HPDE6-E6E7 (cell line): ENCODE results near the gene CYFIP1.

ENCODE experiments used
- DNase-seq: peaks from one replicate; pipeline ENCODE4 v3.0.0; 2011; ENCODE audit warnings: missing footprints; ENCODE audit errors: extremely low spot score

The CYFIP1 gene

GRCh38 chr15:22968366-22968765, 11.8 kb downstream of the CYFIP1 start:
- DNase-seq, result no peak

- DNase-seq, result no peak
Measured at GRCh38 chr15:22967084-22967770, 12.9 kb downstream of the CYFIP1 start.

- DNase-seq, result no peak
Measured at GRCh38 chr15:22966321-22967083, 13.7 kb downstream of the CYFIP1 start.

- no peak for DNase-seq
Measured at GRCh38 chr15:22963641-22964040, 16.5 kb downstream of the CYFIP1 start.

- DNase-seq, result no peak
Measured at GRCh38 chr15:22962611-22963010, 17.6 kb downstream of the CYFIP1 start.

GRCh38 chr15:22961762-22962161, 18.4 kb downstream of the CYFIP1 start:
- no peak for DNase-seq

GRCh38 chr15:22960556-22960955, 19.6 kb downstream of the CYFIP1 start:
- DNase-seq, result no peak

GRCh38 chr15:22960126-22960525, 20.0 kb downstream of the CYFIP1 start:
- no peak for DNase-seq

- no peak for DNase-seq
Measured at GRCh38 chr15:22959321-22960101, 20.7 kb downstream of the CYFIP1 start.

- no peak for DNase-seq
Measured at GRCh38 chr15:22958487-22959280, 21.5 kb downstream of the CYFIP1 start.

GRCh38 chr15:22956978-22957260, 23.2 kb downstream of the CYFIP1 start:
- DNase-seq, result no peak

- no peak for DNase-seq
Measured at GRCh38 chr15:22956257-22956977, 23.8 kb downstream of the CYFIP1 start.

GRCh38 chr15:22955544-22956119, 24.5 kb downstream of the CYFIP1 start:
- DNase-seq, result no peak

- no peak for DNase-seq
Measured at GRCh38 chr15:22954798-22955543, 25.2 kb downstream of the CYFIP1 start.

GRCh38 chr15:22954326-22954725, 25.8 kb downstream of the CYFIP1 start:
- no peak for DNase-seq

- no peak for DNase-seq
Measured at GRCh38 chr15:22952796-22953579, 27.2 kb downstream of the CYFIP1 start.

- DNase-seq, result no peak
Measured at GRCh38 chr15:22951381-22952280, 28.5 kb downstream of the CYFIP1 start.

- no peak for DNase-seq
Measured at GRCh38 chr15:22951031-22951380, 29.2 kb downstream of the CYFIP1 start.
